CD4-positive, alpha-beta memory T cell (primary cell): Measurements from ENCODE around the gene MEST. TPM values are rescaled to one million over a fixed set of nuclear protein-coding genes. Genes with fewer than 3 reads are reported as not detected.
A peak's percentile ranks its signal among the peaks of the same experiment; 100 is the strongest.

Experiments
- CTCF ChIA-PET: fragments of 350-600 bp; sonication (Branson Sonifier 250); formaldehyde crosslinking; loops from one replicate; lab custom pipeline; 2021; ENCODE audit warnings: inconsistent platforms; ENCODE audit not compliant: partially characterized antibody; lab: Charles Lee
- POLR2A ChIA-PET: fragments of 350-600 bp; sonication (Branson Sonifier 250); formaldehyde crosslinking; loops from one replicate; lab custom pipeline; 2021; ENCODE audit not compliant: partially characterized antibody; lab: Charles Lee
- DNase-seq, 5 donors: peaks; one replicate each; pipeline versions ENCODE4 v3.0.0 to v3.0.0-alpha.2; 2020 to 2022; ENCODE audit warnings: mixed read lengths in 1 of 5
- H3K27ac ChIP-seq: one replicate; pipeline ENCODE4 v1.7.0; 2013; ENCODE audit warnings: low read depth, low read length
- H3K27me3 ChIP-seq: 2 replicates; pipeline ENCODE4 v1.7.0; 2013; ENCODE audit warnings: mild to moderate bottlenecking, low read length, moderate library complexity; ENCODE audit not compliant: insufficient read depth
- H3K36me3 ChIP-seq: 2 replicates; pipeline ENCODE4 v1.7.0; 2013; ENCODE audit warnings: mild to moderate bottlenecking, low read length, moderate library complexity; ENCODE audit not compliant: insufficient read depth
- H3K4me1 ChIP-seq: 2 replicates; pipeline ENCODE4 v1.7.0; 2013; ENCODE audit warnings: mild to moderate bottlenecking, low read length, moderate library complexity; ENCODE audit not compliant: insufficient read depth
- H3K4me3 ChIP-seq, 2 donors: one replicate each; pipeline ENCODE4 v1.7.0; 2013; ENCODE audit warnings: low read length in 2 of 2, mild to moderate bottlenecking in 1 of 2
- H3K9me3 ChIP-seq, 2 donors: one replicate each; pipeline ENCODE4 v1.7.0; 2013; ENCODE audit warnings: low read length in 2 of 2, control low read depth in 1 of 2; ENCODE audit not compliant: control insufficient read depth in 1 of 2
- H3K27ac Mint-ChIP-seq, 7 donors: one replicate each; pipeline ENCODE4 v1.8.0; 2020 to 2021; ENCODE audit warnings: mixed read lengths in 7 of 7, mild to moderate bottlenecking in 6 of 7, inconsistent platforms in 3 of 7, moderate library complexity in 3 of 7
- H3K27me3 Mint-ChIP-seq, 2 donors: one replicate each; pipeline ENCODE4 v1.8.0; 2020 to 2021; ENCODE audit warnings: mixed read lengths in 2 of 2
- H3K36me3 Mint-ChIP-seq, 2 donors: one replicate each; pipeline ENCODE4 v1.8.0; 2020 to 2021; ENCODE audit warnings: mixed read lengths in 2 of 2, inconsistent platforms in 1 of 2, mild to moderate bottlenecking in 1 of 2
- H3K4me1 Mint-ChIP-seq, 4 donors: one replicate each; pipeline ENCODE4 v1.8.0; 2020 to 2021; ENCODE audit warnings: mixed read lengths in 4 of 4, mild to moderate bottlenecking in 1 of 4
- H3K4me3 Mint-ChIP-seq, 8 donors: one replicate each; pipeline ENCODE4 v1.8.0; 2020 to 2021; ENCODE audit warnings: mixed read lengths in 8 of 8, mild to moderate bottlenecking in 7 of 8, moderate library complexity in 6 of 8, inconsistent platforms in 3 of 8
- H3K9me3 Mint-ChIP-seq, 8 donors: one replicate each; pipeline ENCODE4 v1.8.0; 2020 to 2021; ENCODE audit warnings: mixed read lengths in 8 of 8, mild to moderate bottlenecking in 5 of 8, inconsistent platforms in 3 of 8, moderate library complexity in 1 of 8
- intact Hi-C: fragments of 100-400 bp; cut with micrococcal nuclease; formaldehyde crosslinking; loops from one replicate; pipeline ENCODE4 v1.15.1; 2023
- polyA plus RNA-seq, 2 donors: library from polyadenylated mRNA; unstranded; fragments of 300-500 nt; fragmentation: Illumina TruSeq; gene quantifications; one replicate each; pipeline ENCODE4 v1.2.3, GENCODE V29; 2021
- total RNA-seq, 2 experiments: library from RNA; stranded (reverse); gene quantifications; one replicate each; pipeline ENCODE4 v1.2.3, GENCODE V29; 2021

The MEST gene
- total and polyA plus RNA-seq, 4 experiments from 2014 or later: 2.3 to 9.6 (median 3.1) TPM

- Mint-ChIP-seq H3K9me3 (peaks cover 0 to 2% (median 0%) of the 10 kb centered on the region in 8 donors), H3K4me3 (peak overlapping the region; percentile 42 to 78 (median 62)), H3K36me3 (no peaks in the 10 kb centered on the region), H3K4me1 (peaks cover 11 to 30% (median 16%) of the 10 kb centered on the region in 4 donors), H3K27ac (no peak overlapping the region), H3K27me3 (peaks cover 27 to 29% of the 10 kb centered on the region in 2 donors)
- H3K4me3 ChIP-seq: no peak overlapping the region
- peaks cover 18% of the 10 kb centered on the region for H3K4me1 ChIP-seq
- POLR2A ChIA-PET: no interaction called here
- H3K9me3 ChIP-seq: no peaks in the 10 kb centered on the region
- CTCF ChIA-PET: no interaction called here
- DNase-seq: peak in 1 of 5 donors; percentile 17
- no peaks in the 10 kb centered on the region for H3K36me3 ChIP-seq
- intact Hi-C loops: loop anchor here (10.0 kb wide), 1 partner anchor 246 kb away; no protein-coding TSS in a partner anchor
- no peak overlapping the region for H3K27ac ChIP-seq
- no peaks in the 10 kb centered on the region for H3K27me3 ChIP-seq
Observed at GRCh38 chr7:130490888-130491804, 739 bp upstream of the MEST start.

- no peaks in the 10 kb centered on the region for H3K36me3 ChIP-seq
- H3K4me3 ChIP-seq: no peak overlapping the region
- intact Hi-C loops: loop anchor here (10.0 kb wide), 1 partner anchor 248 kb away; no protein-coding TSS in a partner anchor
- H3K27ac Mint-ChIP-seq: no peak overlapping the region
- H3K9me3 ChIP-seq: no peaks in the 10 kb centered on the region
- POLR2A ChIA-PET: no interaction called here
- no peak overlapping the region for H3K27ac ChIP-seq
- DNase-seq: no peak
- peaks cover 5 to 21% (median 8%) of the 10 kb centered on the region in 4 donors for H3K4me1 Mint-ChIP-seq
- no peaks in the 10 kb centered on the region for H3K27me3 ChIP-seq
- H3K9me3 Mint-ChIP-seq: peaks cover 0 to 2% (median 0%) of the 10 kb centered on the region in 8 donors
- H3K4me3 Mint-ChIP-seq: peak overlapping the region in 7 of 8 donors; percentile 14 to 73 (median 55)
- peaks cover 9% of the 10 kb centered on the region for H3K4me1 ChIP-seq
- peaks cover 0 to 2% of the 10 kb centered on the region in 2 donors for H3K36me3 Mint-ChIP-seq
- CTCF ChIA-PET: no interaction called here
- peaks cover 19 to 24% of the 10 kb centered on the region in 2 donors for H3K27me3 Mint-ChIP-seq
Observed at GRCh38 chr7:130492523-130493274, 814 bp downstream of the MEST start.

DNA sequence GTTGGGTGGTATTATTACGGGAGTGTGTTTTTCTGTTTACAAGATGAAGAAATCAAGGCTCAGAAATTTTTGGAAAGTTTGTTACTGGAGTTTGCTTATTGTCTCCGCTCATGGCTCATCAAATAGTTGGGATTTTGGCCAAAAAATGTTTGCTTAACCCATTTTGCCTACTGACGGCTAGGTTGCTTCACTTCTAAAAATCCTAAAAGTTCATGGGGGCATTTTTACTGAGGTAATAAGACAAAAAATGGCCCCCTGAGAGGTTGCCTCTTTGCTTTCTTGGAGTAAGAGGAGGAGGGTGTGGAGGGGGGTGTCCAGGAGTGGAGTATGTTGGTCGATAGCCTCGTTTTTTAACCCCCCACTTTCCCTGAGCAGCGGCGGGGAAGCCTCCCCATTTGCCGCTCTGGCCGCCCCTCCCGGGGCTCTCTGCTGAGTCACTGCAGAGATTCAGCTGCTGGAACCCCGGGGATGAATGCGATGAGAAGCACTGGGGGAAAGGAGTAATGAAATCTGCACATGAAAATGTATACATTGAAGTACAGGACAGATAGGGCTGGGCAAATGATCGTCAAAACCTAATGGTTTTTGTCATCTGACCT lies 1.5 kb downstream of the MEST start:
- H3K4me3 ChIP-seq: no peak overlapping the region
- ChIA-PET CTCF (no interaction called here), POLR2A (no interaction called here)
- Mint-ChIP-seq H3K27me3 (peaks cover 19 to 22% of the 10 kb centered on the region in 2 donors), H3K4me3 (peak overlapping the region in 5 of 8 donors; percentile 2 to 55 (median 35)), H3K4me1 (peaks cover 5 to 21% (median 8%) of the 10 kb centered on the region in 4 donors), H3K9me3 (peaks cover 0 to 2% (median 0%) of the 10 kb centered on the region in 8 donors), H3K36me3 (peaks cover 0 to 5% of the 10 kb centered on the region in 2 donors), H3K27ac (no peak overlapping the region)
- peaks cover 9% of the 10 kb centered on the region for H3K4me1 ChIP-seq
- intact Hi-C loops: loop anchor here (10.0 kb wide), 1 partner anchor 249 kb away; no protein-coding TSS in a partner anchor
- H3K36me3 ChIP-seq: no peaks in the 10 kb centered on the region
- H3K27me3 ChIP-seq: no peaks in the 10 kb centered on the region
- DNase-seq: no peak
- H3K9me3 ChIP-seq: no peaks in the 10 kb centered on the region
- no peak overlapping the region for H3K27ac ChIP-seq

- Histone ChIP-seq H3K27me3 (no peaks in the 10 kb centered on the region), H3K36me3 (no peaks in the 10 kb centered on the region), H3K4me1 (peaks cover 9% of the 10 kb centered on the region), H3K4me3 (no peak overlapping the region), H3K27ac (no peak overlapping the region), H3K9me3 (no peaks in the 10 kb centered on the region)
- Mint-ChIP-seq H3K4me3 (no peak overlapping the region), H3K36me3 (peaks cover 0 to 5% of the 10 kb centered on the region in 2 donors), H3K4me1 (peaks cover 4 to 21% (median 8%) of the 10 kb centered on the region in 4 donors), H3K9me3 (peaks cover 0 to 2% (median 0%) of the 10 kb centered on the region in 8 donors), H3K27ac (no peak overlapping the region), H3K27me3 (peaks cover 18 to 19% of the 10 kb centered on the region in 2 donors)
- no peak for DNase-seq
- POLR2A ChIA-PET: interaction anchor here (0.8 kb wide), 1 partner anchor 12 kb away, joined by 4 read pairs; no protein-coding TSS in a partner anchor
- CTCF ChIA-PET: no interaction called here
- intact Hi-C loops: loop anchor here (10.0 kb wide), 1 partner anchor 250 kb away; no protein-coding TSS in a partner anchor
Observed at GRCh38 chr7:130494431-130494858, 2.6 kb downstream of the MEST start.

DNA sequence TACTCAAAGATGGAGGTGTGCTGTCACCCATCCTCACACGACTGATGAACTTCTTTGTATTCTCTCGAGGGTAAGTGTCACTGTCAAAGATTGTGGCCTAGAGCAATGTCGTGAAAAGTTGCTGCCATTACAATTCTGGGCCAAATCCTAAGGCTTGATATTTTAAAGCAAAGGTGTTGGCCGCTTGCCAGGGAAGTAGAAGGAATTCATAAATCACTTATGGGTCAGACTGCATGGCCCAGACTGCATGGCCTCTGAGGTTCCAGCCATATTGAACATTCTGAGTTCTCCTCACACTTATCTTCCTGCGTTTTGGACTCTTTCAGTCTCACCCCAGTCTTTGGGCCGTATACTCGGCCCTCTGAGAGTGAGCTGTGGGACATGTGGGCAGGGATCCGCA lies 8.6 kb downstream of the MEST start:
- peaks cover 14 to 50% of the 10 kb centered on the region in 2 donors for H3K36me3 Mint-ChIP-seq
- Histone ChIP-seq H3K27me3 (no peaks in the 10 kb centered on the region), H3K36me3 (no peaks in the 10 kb centered on the region), H3K27ac (no peak overlapping the region), H3K4me3 (no peak overlapping the region), H3K9me3 (no peaks in the 10 kb centered on the region), H3K4me1 (no peaks in the 10 kb centered on the region)
- intact Hi-C loops: no loop called here
- no peak overlapping the region for H3K4me3 Mint-ChIP-seq
- no peaks in the 10 kb centered on the region for H3K4me1 Mint-ChIP-seq
- no peaks in the 10 kb centered on the region for H3K27me3 Mint-ChIP-seq
- H3K9me3 Mint-ChIP-seq: no peaks in the 10 kb centered on the region
- ChIA-PET CTCF (no interaction called here), POLR2A (no interaction called here)
- DNase-seq: no peak
- H3K27ac Mint-ChIP-seq: peak overlapping the region in 1 of 7 donors; percentile 3

DNA sequence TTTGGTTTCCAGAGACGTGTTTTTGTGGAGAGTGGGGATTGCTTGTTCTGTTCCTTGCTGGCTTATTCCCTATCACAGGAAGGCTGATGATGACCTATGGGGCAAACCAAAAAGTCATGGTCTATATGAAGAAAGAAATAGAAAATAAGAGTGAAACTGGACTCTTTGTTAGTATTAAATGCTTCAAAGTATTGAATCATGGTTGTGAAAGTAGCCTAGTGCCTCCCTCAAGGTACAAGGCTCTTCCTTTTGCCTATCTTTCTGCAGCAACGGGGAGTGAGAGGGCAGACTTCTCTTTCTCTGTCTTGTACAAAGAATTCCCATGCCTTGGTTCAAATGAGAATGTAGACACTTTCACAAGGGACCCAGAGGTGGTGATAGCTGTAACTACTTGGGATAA lies 9.0 kb downstream of the MEST start:
- ChIA-PET CTCF (no interaction called here), POLR2A (no interaction called here)
- Histone ChIP-seq H3K4me3 (no peak overlapping the region), H3K27me3 (no peaks in the 10 kb centered on the region), H3K27ac (no peak overlapping the region), H3K36me3 (no peaks in the 10 kb centered on the region), H3K9me3 (no peaks in the 10 kb centered on the region), H3K4me1 (no peaks in the 10 kb centered on the region)
- no peaks in the 10 kb centered on the region for H3K27me3 Mint-ChIP-seq
- no peaks in the 10 kb centered on the region for H3K4me1 Mint-ChIP-seq
- no peak overlapping the region for H3K27ac Mint-ChIP-seq
- intact Hi-C loops: no loop called here
- H3K9me3 Mint-ChIP-seq: no peaks in the 10 kb centered on the region
- DNase-seq: no peak
- H3K4me3 Mint-ChIP-seq: no peak overlapping the region
- H3K36me3 Mint-ChIP-seq: peaks cover 14 to 50% of the 10 kb centered on the region in 2 donors
